GM19025 (cell line): ENCODE data around the gene LRFN2.

Experiments used
- ATAC-seq: cut with Tn5 transposase; IDR thresholded peaks from one replicate; pipeline ENCODE4 v1.9.1; 2021; ENCODE audit warnings: mild to moderate bottlenecking, low read depth, moderate library complexity; ENCODE audit not compliant: unreplicated experiment

LRFN2 gene

GRCh38 chr6:40485300-40485699 lies 101.9 kb downstream of the LRFN2 start:
- no peak for ATAC-seq

GRCh38 chr6:40484066-40484465 lies 103.1 kb downstream of the LRFN2 start:
- ATAC-seq, result no peak

DNA sequence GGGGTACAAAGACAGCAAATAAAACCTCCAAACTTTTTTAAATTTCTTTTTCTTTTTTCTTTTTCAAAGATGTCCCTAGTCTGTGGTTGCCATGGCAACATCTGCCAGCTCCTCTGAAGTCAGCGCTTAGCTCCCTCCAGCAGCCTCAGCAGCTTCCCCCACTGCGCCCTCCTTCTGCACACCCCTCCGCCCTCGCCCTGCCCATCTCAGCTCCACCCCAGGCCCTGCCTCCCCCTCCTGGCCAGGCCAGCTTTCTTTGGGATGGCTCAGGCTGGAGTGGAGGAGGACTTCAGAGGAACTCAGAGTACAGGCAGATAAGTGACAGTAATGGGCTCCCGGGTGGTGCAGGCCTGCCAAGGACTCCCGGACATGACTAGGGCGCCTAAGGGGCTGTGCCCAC lies 104.6 kb downstream of the LRFN2 start:
- ATAC-seq, result no peak

DNA sequence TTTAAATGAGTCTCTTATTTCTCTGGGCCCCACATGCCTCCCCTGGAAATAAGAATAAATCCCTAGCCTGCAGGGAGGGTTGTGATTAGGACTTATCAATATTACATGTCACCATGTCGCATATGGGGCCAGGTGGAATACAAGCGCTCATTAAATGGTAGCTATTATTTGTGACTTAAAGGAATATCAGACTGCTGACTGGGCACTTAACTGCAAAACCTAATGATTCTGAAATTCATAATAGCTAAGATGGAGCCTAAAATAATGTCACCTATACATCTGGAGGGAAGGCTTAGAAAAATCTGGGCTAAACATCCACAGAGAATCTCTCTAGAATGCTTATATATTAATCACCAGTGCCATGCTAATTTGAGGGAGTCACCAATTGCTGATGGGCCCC lies 106.5 kb downstream of the LRFN2 start:
- ATAC-seq, result no peak

- no peak for ATAC-seq
Observed at GRCh38 chr6:40479706-40480105, 107.5 kb downstream of the LRFN2 start.

- no peak for ATAC-seq
Observed at GRCh38 chr6:40477246-40478126, 109.7 kb downstream of the LRFN2 start.

- no peak for ATAC-seq
Observed at GRCh38 chr6:40476673-40477072, 110.5 kb downstream of the LRFN2 start.

- ATAC-seq, result no peak
Observed at GRCh38 chr6:40474937-40475336, 112.2 kb downstream of the LRFN2 start.

GRCh38 chr6:40473026-40473425 lies 114.1 kb downstream of the LRFN2 start:
- no peak for ATAC-seq

DNA sequence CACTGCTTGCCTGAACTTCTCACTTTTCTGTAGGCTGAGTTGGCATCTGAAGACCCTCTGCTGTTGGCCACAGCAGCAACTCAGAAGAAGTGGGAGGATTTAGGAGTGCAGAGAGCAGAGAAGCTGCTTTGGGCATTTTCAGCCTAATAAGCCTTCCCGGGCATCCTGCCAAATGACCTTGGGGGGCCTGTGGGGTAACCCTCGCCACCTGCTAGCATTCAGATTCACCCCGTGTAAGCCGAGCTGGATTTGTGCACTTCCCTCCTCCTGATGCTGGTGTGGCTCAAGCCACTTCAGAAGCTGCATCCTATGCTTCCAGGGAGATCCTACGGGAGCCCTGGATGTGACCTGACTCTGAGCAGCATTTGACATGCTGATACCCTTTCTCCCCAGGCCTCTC lies 114.8 kb downstream of the LRFN2 start:
- no peak for ATAC-seq

DNA sequence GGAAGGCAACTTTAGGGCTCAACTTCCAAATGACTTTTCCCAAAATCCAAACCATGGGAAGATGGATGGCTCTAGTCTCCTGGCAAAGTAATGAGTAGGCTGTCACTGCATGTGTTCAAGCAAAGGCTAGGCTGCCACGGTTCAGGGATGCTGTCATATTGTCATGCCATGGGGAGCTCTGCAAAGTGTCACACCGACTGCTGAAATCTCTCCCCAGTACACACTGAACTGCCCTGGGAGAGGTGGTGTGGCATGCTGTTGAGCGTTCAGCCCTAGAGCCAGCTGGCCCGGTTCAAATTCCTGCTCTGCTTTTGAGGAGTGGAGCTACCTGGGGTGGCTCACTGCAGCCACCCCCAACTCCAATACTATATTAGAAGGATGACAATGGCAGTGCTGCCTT lies 115.9 kb downstream of the LRFN2 start:
- ATAC-seq, result no peak

DNA sequence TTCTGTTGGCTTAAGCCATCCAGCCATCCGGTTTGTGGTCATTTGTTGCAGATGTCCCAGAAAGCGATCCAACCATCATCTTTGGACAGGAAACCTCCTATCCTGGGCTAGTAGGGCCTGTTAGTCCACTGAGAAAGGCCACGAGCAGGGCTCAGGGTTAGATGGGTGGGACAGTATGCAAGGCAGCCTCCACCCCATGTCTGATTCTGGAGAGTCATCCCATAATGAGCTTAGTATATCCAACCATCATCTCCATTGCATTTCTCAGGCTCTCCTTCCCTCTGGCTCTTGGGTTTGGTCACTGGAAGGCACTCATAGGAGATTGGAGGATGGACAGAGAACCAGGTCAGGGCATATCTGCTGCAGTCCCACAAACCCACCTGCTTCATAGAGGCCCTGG lies 117.8 kb downstream of the LRFN2 start:
- ATAC-seq, result no peak

DNA sequence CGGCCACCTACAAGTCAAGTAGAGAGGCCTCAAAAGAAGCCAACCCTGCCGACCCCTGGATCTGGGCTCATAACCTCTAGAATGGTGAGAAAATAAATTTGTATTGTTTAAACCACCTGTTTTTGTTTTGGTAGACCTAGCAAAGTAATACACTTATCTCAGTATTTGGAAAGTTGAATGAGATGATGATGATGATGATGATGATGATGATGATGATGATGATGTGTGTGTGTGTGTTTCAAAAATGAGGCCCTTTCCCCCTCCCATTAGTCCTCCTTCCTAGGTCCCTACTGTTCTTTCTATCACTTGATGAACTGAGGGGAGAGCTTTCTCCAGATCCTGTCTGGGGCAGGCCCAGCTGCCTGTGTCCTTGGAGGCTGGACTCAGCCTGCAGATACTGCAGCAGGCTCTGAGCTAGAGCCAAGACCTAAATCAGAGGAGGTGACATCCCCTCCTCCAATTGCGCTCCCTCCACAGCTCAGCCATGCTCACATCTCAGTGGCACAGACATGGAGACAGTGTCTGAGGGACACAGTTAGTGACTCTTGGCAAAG lies 120.1 kb downstream of the LRFN2 start:
- no peak for ATAC-seq

DNA sequence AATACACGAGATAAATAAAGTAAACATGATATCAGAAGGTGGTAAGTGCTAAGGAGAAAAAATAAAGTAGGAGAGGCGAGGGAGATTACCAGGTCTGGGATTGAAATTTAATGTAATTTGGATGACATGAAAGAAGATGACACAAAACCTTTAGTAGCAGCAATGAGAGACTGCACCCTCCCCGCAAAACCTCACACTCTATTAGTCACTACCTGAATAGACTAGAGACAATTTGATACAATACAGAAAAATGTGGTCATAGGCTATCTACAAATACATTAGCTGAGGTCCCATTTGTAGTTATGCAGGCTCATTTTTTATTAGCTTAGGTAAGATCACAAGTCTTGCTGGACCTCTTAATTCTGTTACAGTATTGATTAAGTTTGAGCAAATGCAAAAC lies 125.5 kb downstream of the LRFN2 start:
- no peak for ATAC-seq

- ATAC-seq, result no peak
Observed at GRCh38 chr6:40460380-40460779, 126.8 kb downstream of the LRFN2 start.

DNA sequence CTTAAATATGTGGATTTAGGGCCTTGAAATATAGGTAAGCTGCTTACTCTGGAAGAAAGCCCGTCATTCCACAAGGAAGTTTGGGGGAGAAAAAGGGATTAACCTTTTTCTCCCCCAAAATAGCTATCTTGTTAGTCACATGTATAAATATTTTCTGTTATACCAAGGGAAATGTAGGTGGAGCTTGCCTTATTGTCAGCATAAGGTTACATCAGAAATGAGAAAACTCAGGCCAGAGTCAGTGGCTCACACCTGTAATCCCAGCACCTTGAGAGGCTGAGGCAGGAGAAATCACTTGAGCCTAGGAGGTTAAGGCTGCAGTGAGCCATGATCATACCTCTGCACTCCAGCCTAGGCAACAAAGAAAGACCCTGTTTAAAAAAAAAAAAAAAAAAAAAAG lies 129.9 kb downstream of the LRFN2 start:
- no peak for ATAC-seq

DNA sequence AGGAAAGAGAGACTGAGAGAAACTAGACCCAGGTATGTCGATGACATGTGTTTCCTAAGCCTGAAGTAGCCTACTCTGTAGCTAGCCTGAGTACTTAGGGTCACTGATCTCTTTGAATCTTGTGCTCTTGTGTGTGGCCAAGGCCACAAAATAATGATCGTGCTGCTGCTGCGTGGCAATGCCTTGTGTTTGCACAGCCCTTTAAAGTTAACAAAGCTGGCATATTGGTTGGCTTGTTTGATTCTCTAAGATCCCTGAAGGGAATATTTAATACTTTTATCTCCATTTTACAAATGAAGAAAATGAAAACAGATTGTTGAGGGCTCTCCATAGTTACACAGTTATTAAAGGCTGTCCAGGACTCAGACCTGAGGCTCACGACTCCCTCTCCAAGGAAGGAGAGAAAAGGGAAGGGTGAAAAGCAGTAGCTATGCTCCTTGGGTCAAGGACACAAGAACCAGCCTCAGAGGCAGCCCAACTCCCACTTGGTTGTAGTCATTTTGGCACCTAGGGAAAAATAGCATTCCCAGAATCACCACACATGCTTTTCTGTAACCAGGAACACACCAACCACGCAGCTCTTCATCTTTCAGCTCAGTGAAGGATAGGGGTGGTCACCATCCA lies 130.7 kb downstream of the LRFN2 start:
- ATAC-seq, result no peak

GRCh38 chr6:40455686-40456389 lies 131.3 kb downstream of the LRFN2 start:
- ATAC-seq, result no peak

DNA sequence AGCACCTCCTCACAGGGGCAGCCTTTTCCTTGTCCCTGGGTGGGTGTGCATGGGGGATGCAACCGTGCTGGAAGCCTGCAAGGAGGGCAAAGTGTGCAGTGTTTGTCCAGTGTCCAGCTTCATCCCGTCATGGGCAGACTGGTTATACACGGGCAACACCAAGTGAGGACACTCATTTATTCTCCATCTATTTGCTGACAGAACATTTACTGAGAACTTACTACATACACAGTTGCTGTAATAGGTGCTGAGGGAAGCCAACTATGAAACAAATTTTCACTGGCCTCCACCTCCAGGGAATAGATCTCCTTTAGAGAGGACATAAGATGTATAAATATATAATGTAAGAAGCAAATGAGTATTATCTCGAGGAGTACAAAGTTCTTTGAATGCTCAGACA lies 136.7 kb downstream of the LRFN2 start:
- no peak for ATAC-seq

DNA sequence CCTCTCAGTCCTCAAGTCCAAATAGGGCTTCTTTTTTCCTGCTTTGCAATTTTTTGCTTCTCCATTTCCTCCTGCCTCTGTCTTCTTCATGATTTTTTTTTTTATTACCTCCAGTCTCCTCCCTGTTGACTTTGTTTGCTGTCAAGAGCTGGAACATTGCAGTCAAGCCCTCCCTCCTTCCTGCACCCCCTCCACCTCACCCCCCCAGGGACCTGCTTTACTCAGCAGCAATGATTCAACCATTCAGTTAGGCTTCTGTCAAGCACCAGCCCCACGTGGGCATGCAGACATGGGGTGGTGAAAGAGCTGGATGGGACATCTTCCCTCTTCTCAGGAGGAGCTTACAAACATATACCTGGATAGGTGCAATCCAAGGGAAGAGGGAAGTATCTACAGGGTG lies 142.4 kb downstream of the LRFN2 start:
- ATAC-seq, result no peak

- ATAC-seq, result no peak
Observed at GRCh38 chr6:40444312-40444711, 142.9 kb downstream of the LRFN2 start.
